Ascending aorta (tissue), 2 donors: ENCODE measurements around the gene ATP6V0C. TPM values are rescaled to one million over a fixed set of nuclear protein-coding genes. Genes with fewer than 3 reads are reported as not detected.

Experiments
- DNase-seq, 2 donors: peaks; one replicate each; pipeline ENCODE4 v3.0.0-alpha.2; 2019; ENCODE audit warnings: low spot score in 2 of 2
- H3K27ac ChIP-seq, 2 donors: fragments of 200-600 bp; sonication (generic); one replicate each; pipeline ENCODE4 v1.5.1; 2016 to 2017; ENCODE audit warnings: mild to moderate bottlenecking in 1 of 2
- H3K27me3 ChIP-seq: fragments of 200-600 bp; sonication (generic); one replicate; pipeline ENCODE4 v1.5.1; 2017
- H3K36me3 ChIP-seq, 2 donors: fragments of 200-600 bp; sonication (generic); one replicate each; pipeline ENCODE4 v1.5.1; 2016
- H3K4me1 ChIP-seq, 2 donors: fragments of 200-600 bp; sonication (generic); one replicate each; pipeline ENCODE4 v1.5.1; 2016 to 2017; ENCODE audit warnings: mild to moderate bottlenecking in 1 of 2
- H3K4me3 ChIP-seq, 2 donors: fragments of 200-600 bp; sonication (generic); one replicate each; pipeline ENCODE4 v1.5.1; 2016 to 2017; ENCODE audit warnings: mild to moderate bottlenecking in 1 of 2
- H3K9me3 ChIP-seq, 2 donors: fragments of 200-600 bp; sonication (generic); one replicate each; pipeline ENCODE4 v1.5.1; 2016
- intact Hi-C: fragments of 100-400 bp; cut with DNase I; formaldehyde crosslinking; loops from one replicate; pipeline ENCODE4 v1.15.1; 2023
- total RNA-seq: library from RNA; depleted of rRNA; stranded (reverse); fragments of >200 nt; gene quantifications from one replicate; pipeline ENCODE4 v1.1.0, GENCODE V29; 2016
- TF ChIP-seq, protein P1 (sequence below), 3 experiments: fragments of 200-600 bp in 2 of 3; fragments of 450-650 bp in 1 of 3; sonication (generic) in 2 of 3; IDR thresholded peaks; one replicate each; pipeline ENCODE4 v1.5.1; 2016 to 2019; ENCODE audit warnings: antibody characterized with exemption in 3 of 3, mild to moderate bottlenecking in 1 of 3, moderate library complexity in 1 of 3

The ATP6V0C gene
- total RNA-seq, 1 donor from 2014 or later, result 91.9 TPM

DNA sequence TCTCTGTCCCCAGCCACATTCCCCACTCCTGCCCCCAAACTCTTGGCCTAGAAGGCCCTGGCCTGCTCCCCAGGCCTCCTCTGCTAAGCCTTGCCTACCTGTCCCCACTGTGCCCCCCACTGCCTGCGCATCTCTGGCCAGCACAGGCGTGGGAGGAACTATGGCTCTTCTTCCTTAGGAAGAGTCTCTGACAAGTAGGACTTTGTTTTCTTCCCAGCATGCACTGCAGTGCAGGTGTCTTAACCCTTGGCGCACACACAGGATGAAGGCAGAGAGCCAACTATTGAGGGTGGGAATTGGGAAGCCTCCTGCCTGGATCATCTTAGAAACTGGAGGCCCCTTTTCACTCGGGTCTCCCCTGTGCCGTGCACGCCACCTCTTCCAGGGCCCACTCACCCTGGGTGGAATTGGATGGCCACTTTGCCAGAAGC, 10.1 kb downstream of the ATP6V0C start:
- Histone ChIP-seq H3K36me3 (peaks cover 28 to 55% of the 10 kb centered on the region in 2 donors), H3K27ac (no peak overlapping the region), H3K9me3 (no peaks in the 10 kb centered on the region), H3K27me3 (no peaks in the 10 kb centered on the region), H3K4me3 (no peak overlapping the region), H3K4me1 (peaks cover 0 to 19% of the 10 kb centered on the region in 2 donors)
- no peak for DNase-seq
- intact Hi-C loops, result no loop called here
- TF ChIP-seq, protein P1, sequence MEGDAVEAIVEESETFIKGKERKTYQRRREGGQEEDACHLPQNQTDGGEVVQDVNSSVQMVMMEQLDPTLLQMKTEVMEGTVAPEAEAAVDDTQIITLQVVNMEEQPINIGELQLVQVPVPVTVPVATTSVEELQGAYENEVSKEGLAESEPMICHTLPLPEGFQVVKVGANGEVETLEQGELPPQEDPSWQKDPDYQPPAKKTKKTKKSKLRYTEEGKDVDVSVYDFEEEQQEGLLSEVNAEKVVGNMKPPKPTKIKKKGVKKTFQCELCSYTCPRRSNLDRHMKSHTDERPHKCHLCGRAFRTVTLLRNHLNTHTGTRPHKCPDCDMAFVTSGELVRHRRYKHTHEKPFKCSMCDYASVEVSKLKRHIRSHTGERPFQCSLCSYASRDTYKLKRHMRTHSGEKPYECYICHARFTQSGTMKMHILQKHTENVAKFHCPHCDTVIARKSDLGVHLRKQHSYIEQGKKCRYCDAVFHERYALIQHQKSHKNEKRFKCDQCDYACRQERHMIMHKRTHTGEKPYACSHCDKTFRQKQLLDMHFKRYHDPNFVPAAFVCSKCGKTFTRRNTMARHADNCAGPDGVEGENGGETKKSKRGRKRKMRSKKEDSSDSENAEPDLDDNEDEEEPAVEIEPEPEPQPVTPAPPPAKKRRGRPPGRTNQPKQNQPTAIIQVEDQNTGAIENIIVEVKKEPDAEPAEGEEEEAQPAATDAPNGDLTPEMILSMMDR (IDR thresholded peaks at IDR 0.05), result no peak

DNA sequence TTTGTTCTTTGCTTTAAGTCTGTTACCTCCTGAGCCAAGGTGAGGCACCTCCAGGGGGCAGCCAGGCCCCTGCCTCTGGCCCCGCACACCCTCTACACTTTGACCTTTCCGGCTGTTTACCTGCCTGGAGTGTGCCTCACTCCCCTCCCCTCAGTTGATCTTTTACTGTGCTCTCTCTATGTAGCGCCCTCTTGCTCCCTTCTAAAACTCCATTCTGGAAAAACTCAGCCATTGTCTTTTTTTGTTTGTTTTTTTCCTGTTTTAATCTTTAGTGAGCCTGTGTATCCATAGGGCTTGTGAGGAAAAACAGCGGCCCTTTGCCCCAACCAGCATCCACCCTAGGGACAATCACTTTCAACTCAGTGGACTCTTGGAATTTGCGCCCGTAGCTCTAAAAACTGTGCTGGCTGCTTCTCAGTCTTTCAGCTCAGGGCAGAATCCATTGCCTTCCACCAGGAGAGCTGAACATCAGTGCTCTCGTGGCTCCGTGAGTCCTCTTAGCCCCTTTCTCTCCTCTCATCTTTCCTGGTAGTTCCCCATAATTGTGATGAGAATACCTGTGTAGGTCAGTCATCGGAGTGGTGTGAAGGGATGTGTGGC, 10.7 kb downstream of the ATP6V0C start:
- Histone ChIP-seq H3K36me3 (peaks cover 32 to 54% of the 10 kb centered on the region in 2 donors), H3K4me3 (no peak overlapping the region), H3K4me1 (peaks cover 0 to 13% of the 10 kb centered on the region in 2 donors), H3K9me3 (no peaks in the 10 kb centered on the region), H3K27me3 (no peaks in the 10 kb centered on the region), H3K27ac (no peak overlapping the region)
- TF ChIP-seq, protein P1 (IDR thresholded peaks at IDR 0.05), result no peak
- DNase-seq, result no peak
- intact Hi-C loops, result no loop called here

DNA sequence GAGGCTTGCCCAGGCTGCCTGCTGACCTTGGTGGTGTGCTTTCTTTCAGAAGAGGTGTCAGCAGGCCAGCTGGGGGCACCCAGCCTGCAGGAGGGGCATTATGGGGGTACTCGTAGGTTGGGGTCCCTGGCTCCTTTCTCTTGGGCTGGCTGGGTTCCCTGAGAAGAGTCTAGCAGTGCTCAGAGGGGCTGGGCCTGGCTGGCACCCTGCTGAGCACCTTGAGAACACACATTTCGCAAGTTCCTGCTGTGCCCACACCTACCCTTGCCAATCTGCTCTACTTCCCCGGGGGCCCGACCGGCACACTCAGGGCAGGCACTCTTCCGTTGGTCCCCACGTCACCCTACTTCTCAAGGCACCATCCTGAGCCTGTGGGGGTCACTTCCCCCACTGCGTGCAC, 12.4 kb downstream of the ATP6V0C start:
- Histone ChIP-seq H3K4me3 (no peak overlapping the region), H3K27me3 (no peaks in the 10 kb centered on the region), H3K36me3 (peaks cover 32 to 50% of the 10 kb centered on the region in 2 donors), H3K27ac (no peak overlapping the region), H3K4me1 (peaks cover 0 to 4% of the 10 kb centered on the region in 2 donors), H3K9me3 (no peaks in the 10 kb centered on the region)
- TF ChIP-seq, protein P1 (IDR thresholded peaks at IDR 0.05), result no peak
- no peak for DNase-seq
- intact Hi-C loops, result no loop called here

DNA sequence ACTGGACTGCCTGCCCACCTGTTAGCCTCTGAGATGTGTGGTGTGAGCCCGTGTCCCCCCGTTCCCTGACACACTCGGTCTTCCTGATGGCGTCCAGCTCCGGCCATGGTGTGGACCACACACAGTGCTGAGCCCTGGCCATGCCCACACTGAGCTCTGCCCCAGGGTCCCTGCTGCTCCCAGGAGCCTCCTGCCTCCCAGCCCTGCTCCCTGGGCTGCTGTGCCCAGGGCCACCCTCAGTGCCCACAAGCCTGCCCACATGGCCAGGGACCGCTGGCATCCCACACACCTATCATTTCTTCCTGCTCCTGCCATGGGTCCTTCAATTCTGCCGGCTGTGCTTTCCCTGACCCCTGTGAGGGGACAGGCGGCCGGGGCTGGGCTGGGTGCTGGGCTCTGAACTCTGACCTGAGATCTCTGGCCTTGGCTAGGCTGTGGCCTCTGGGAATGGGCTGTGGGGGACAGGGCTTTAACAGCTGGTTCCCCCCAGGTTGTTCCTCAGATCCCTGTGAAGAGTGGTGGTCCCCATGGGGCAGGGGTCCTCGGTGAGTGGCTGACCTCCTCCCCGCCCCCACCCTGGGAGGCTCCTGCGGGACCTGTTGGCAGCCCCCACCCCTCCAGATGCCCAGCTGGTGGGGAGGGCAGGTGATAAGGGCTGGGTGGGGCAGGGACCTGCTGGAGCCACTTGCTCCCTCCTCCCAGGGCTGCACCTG, 13.5 kb downstream of the ATP6V0C start:
- TF ChIP-seq, protein P1 (IDR thresholded peaks at IDR 0.05), result no peak
- intact Hi-C loops, result no loop called here
- Histone ChIP-seq H3K4me1 (peaks cover 0 to 8% of the 10 kb centered on the region in 2 donors), H3K9me3 (no peaks in the 10 kb centered on the region), H3K27ac (no peak overlapping the region), H3K27me3 (no peaks in the 10 kb centered on the region), H3K4me3 (no peak overlapping the region), H3K36me3 (peaks cover 32 to 48% of the 10 kb centered on the region in 2 donors)
- DNase-seq, result peak in 1 of 2 donors; percentile 7

DNA sequence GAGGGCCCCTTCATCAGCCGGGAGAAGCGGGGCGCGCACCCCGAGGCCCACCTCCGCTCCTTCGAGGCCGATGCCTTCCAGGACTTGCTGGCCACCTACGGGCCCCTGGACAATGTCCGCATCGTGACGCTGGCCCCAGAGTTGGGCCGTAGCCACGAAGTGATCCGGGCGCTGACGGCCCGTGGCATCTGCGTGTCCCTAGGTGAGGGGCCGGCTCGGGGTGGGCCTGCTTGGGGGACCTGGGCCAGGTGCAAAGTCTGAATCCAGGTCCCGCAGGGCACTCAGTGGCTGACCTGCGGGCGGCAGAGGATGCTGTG, 14.0 kb downstream of the ATP6V0C start:
- Histone ChIP-seq H3K36me3 (peaks cover 32 to 47% of the 10 kb centered on the region in 2 donors), H3K9me3 (no peaks in the 10 kb centered on the region), H3K4me1 (peaks cover 0 to 9% of the 10 kb centered on the region in 2 donors), H3K27me3 (no peaks in the 10 kb centered on the region), H3K27ac (no peak overlapping the region), H3K4me3 (no peak overlapping the region)
- intact Hi-C loops, result no loop called here
- TF ChIP-seq, protein P1 (IDR thresholded peaks at IDR 0.05), result no peak
- no peak for DNase-seq
